GDM1 (cell line): ENCODE results near the gene EVA1A.

ENCODE experiments used
- DNase-seq: peaks from one replicate; lab custom pipeline; 2025; lab: John Stamatoyannopoulos, UW

Gene EVA1A

GRCh38 chr2:75540994-75541393 is 19.7 kb downstream of the EVA1A start:
- no peak for DNase-seq

- DNase-seq: no peak
Observed at GRCh38 chr2:75539955-75540716, 20.6 kb downstream of the EVA1A start.

- no peak for DNase-seq
Observed at GRCh38 chr2:75538521-75539490, 21.9 kb downstream of the EVA1A start.

- no peak for DNase-seq
Observed at GRCh38 chr2:75537658-75538057, 23.1 kb downstream of the EVA1A start.

GRCh38 chr2:75533135-75533534 is 27.6 kb downstream of the EVA1A start:
- DNase-seq: no peak

GRCh38 chr2:75532488-75532887 is 28.3 kb downstream of the EVA1A start:
- no peak for DNase-seq

GRCh38 chr2:75528221-75528977 is 32.3 kb downstream of the EVA1A start:
- DNase-seq: no peak

- DNase-seq: no peak
Observed at GRCh38 chr2:75527676-75528075, 33.1 kb downstream of the EVA1A start.

GRCh38 chr2:75526842-75527241 is 33.9 kb downstream of the EVA1A start:
- no peak for DNase-seq

GRCh38 chr2:75525434-75526310 is 35.1 kb downstream of the EVA1A start:
- no peak for DNase-seq

- no peak for DNase-seq
Observed at GRCh38 chr2:75524276-75524911, 36.3 kb downstream of the EVA1A start.

- no peak for DNase-seq
Observed at GRCh38 chr2:75523313-75524275, 37.1 kb downstream of the EVA1A start.

- no peak for DNase-seq
Observed at GRCh38 chr2:75522543-75523312, 38.0 kb downstream of the EVA1A start.

- no peak for DNase-seq
Observed at GRCh38 chr2:75521225-75521872, 39.4 kb downstream of the EVA1A start.

- no peak for DNase-seq
Observed at GRCh38 chr2:75519843-75520242, 40.9 kb downstream of the EVA1A start.

GRCh38 chr2:75518638-75519465 is 41.9 kb downstream of the EVA1A start:
- no peak for DNase-seq

GRCh38 chr2:75517547-75518230 is 43.0 kb downstream of the EVA1A start:
- DNase-seq: no peak
